HG03442 (cell line): ENCODE data around the gene USF2.

Experiments used
- ATAC-seq: cut with Tn5 transposase; IDR thresholded peaks from one replicate; pipeline ENCODE4 v1.9.1; 2021; ENCODE audit warnings: mild to moderate bottlenecking, moderate library complexity; ENCODE audit not compliant: unreplicated experiment

USF2 gene

GRCh38 chr19:35317464-35318043 lies 48.8 kb downstream of the USF2 start:
- ATAC-seq = no peak

- ATAC-seq = no peak
Measured at GRCh38 chr19:35318679-35319448, 50.1 kb downstream of the USF2 start.

DNA sequence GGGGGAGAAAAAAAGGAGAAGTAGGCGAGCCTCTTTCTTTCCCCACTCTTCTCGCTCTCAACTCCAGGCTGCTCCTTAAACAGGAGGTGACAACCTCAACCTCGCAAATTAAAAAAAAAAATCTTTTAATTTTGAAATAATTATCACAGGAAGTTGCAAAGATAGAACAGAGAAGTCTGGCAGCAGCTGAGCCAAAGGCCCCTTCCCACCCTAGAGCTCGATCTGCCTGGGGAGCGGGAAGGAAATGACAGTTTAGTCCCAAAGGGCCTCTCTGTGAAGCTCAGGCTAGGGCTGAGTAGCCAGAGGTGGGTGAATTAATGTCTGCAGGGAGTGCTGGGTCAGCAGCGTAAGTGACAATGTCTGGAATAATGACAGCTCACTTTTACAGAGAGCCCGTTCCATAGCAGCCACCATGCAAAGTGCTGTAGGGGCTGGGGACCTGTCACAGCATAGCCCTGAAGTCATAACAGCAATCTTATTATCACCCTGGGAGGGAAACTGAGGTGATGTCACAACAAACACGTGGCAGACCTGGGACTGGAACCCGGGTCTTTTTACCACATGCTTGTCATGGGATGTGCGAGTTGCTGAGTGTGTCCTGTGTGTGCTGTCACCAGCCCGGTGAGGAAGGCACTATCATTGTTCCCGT lies 51.4 kb downstream of the USF2 start:
- no peak for ATAC-seq

- ATAC-seq = no peak
Measured at GRCh38 chr19:35321291-35321690, 52.5 kb downstream of the USF2 start.

GRCh38 chr19:35322014-35322413 lies 53.3 kb downstream of the USF2 start:
- ATAC-seq = no peak

DNA sequence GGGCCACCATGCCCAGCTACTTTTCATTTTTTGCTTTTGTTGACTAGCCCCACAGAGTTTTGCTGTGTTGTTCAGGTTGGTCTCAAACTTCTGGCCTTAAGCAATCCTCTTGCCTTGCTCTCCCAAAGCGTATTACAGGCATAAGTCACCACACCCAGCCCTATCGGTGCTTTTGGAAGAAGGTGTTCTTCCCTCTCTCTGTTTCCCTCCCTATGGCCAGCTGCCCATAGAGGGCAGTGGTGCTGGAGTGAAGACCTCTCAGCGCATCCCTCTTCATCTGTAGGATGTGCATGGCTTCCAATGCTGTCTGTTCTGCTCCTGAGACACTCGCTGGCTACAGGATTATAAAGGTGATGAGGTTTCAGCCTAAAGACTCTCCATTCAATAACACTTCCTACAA lies 58.9 kb downstream of the USF2 start:
- no peak for ATAC-seq

DNA sequence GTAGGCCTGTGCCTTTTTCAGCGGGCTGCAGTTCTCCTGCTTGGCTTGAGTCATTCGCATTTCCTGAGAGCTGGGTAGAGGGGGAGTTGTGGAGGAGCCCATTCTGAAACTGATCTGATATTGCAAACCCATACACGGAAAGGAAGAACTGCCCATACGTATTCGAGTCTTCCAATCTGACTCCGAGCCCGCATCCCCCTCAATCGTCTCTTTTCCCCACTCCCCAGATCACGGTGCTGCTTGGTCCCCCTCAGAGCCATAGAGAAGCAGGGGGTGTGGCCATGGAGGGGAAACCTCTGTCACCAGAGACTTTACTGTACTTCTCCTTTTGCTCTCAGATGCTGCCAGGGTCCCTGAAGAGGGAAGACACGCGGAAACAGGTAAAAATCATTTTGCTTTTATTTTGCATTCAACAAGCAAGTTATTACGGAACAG lies 60.1 kb downstream of the USF2 start, which contains the start of gene CD22:
Gene CD22 (plus strand): TSS at position 337 of the 435 bp plus-strand sequence. CDS start 2,854 bp downstream, outside the sequence.
- no peak for ATAC-seq

GRCh38 chr19:35329323-35329722 lies 60.6 kb downstream of the USF2 start:
- no peak for ATAC-seq
